ENCODE data around the gene EIPR1.

EIPR1 gene

GRCh38 chr2:3142961-3143571 lies 234.6 kb downstream of the EIPR1 start:
- no peak for DNase-seq (ENCODE audit: extremely low spot score)
- ChIA-PET CTCF (no interaction called here), POLR2A (no interaction called here)
- TF ChIP-seq CTCF (IDR thresholded peaks at IDR 0.05; ENCODE audit: control extremely low read depth, extremely low read depth, low read depth, missing control alignments): no peak

GRCh38 chr2:3142210-3142609 lies 235.4 kb downstream of the EIPR1 start:
- TF ChIP-seq CTCF (IDR thresholded peaks at IDR 0.05; ENCODE audit: control extremely low read depth, extremely low read depth, low read depth, missing control alignments): no peak
- POLR2A ChIA-PET: no interaction called here
- DNase-seq (ENCODE audit: extremely low spot score): no peak
- CTCF ChIA-PET: no interaction called here

GRCh38 chr2:3141696-3142095 lies 235.9 kb downstream of the EIPR1 start:
- no peak for TF ChIP-seq CTCF (IDR thresholded peaks at IDR 0.05; ENCODE audit: control extremely low read depth, extremely low read depth, low read depth, missing control alignments)
- POLR2A ChIA-PET: no interaction called here
- CTCF ChIA-PET: no interaction called here
- DNase-seq (ENCODE audit: extremely low spot score): no peak

- ChIA-PET POLR2A (no interaction called here), CTCF (no interaction called here)
- TF ChIP-seq CTCF (IDR thresholded peaks at IDR 0.05; ENCODE audit: control extremely low read depth, extremely low read depth, low read depth, missing control alignments): no peak
- DNase-seq (ENCODE audit: extremely low spot score): no peak
Measured at GRCh38 chr2:3139906-3140305, 237.7 kb downstream of the EIPR1 start.
